Measurements from ENCODE around the gene NOC3L.

NOC3L gene

GRCh38 chr10:94324609-94325233 is 38.0 kb downstream of the NOC3L start:
- peaks cover 12% of the 10 kb centered on the region for H3K36me3 ChIP-seq (ENCODE audit: insufficient read depth, low read length)
- no peak overlapping the region for H3K27ac ChIP-seq (ENCODE audit: low read depth, low read length)
- no peak overlapping the region for H3K9ac ChIP-seq (ENCODE audit: low read length)
- H3K4me1 ChIP-seq (ENCODE audit: insufficient read depth, low read length): no peaks in the 10 kb centered on the region
- no peak overlapping the region for H3K4me3 ChIP-seq (ENCODE audit: low read depth in 1 of 2, low read length in 2 of 2)
- no peaks in the 10 kb centered on the region for H3K9me3 ChIP-seq (ENCODE audit: low read length)
- no peaks in the 10 kb centered on the region for H3K27me3 ChIP-seq (ENCODE audit: control insufficient read depth in 1 of 2, insufficient read depth in 2 of 2, low read length in 2 of 2)

GRCh38 chr10:94320285-94320914 is 42.3 kb downstream of the NOC3L start:
- H3K36me3 ChIP-seq (ENCODE audit: insufficient read depth, low read length): peaks cover 12% of the 10 kb centered on the region
- H3K27me3 ChIP-seq (ENCODE audit: control insufficient read depth in 1 of 2, insufficient read depth in 2 of 2, low read length in 2 of 2): no peaks in the 10 kb centered on the region

GRCh38 chr10:94316560-94316959 is 46.2 kb downstream of the NOC3L start:
- Histone ChIP-seq H3K27me3 (ENCODE audit: control insufficient read depth in 1 of 2, insufficient read depth in 2 of 2, low read length in 2 of 2) (no peaks in the 10 kb centered on the region), H3K27ac (ENCODE audit: low read depth, low read length) (no peak overlapping the region), H3K9ac (ENCODE audit: low read length) (no peak overlapping the region)

More at GRCh38 chr10:94320285-94320914, 42.3 kb downstream of the NOC3L start:
- no peak overlapping the region for H3K4me3 ChIP-seq (ENCODE audit: low read depth in 1 of 2, low read length in 2 of 2)
- no peak overlapping the region for H3K9ac ChIP-seq (ENCODE audit: low read length)
- H3K9me3 ChIP-seq (ENCODE audit: low read length): no peaks in the 10 kb centered on the region
- peaks cover 10% of the 10 kb centered on the region for H3K4me1 ChIP-seq (ENCODE audit: insufficient read depth, low read length)
- H3K27ac ChIP-seq (ENCODE audit: low read depth, low read length): no peak overlapping the region

GRCh38 chr10:94315975-94316464 is 46.7 kb downstream of the NOC3L start:
- no peak overlapping the region for H3K4me3 ChIP-seq (ENCODE audit: low read depth in 1 of 2, low read length in 2 of 2)
- H3K27ac ChIP-seq (ENCODE audit: low read depth, low read length): no peak overlapping the region
- no peaks in the 10 kb centered on the region for H3K36me3 ChIP-seq (ENCODE audit: insufficient read depth, low read length)
- H3K9ac ChIP-seq (ENCODE audit: low read length): no peak overlapping the region
- H3K9me3 ChIP-seq (ENCODE audit: low read length): no peaks in the 10 kb centered on the region
- peaks cover 16% of the 10 kb centered on the region for H3K4me1 ChIP-seq (ENCODE audit: insufficient read depth, low read length)
- H3K27me3 ChIP-seq (ENCODE audit: control insufficient read depth in 1 of 2, insufficient read depth in 2 of 2, low read length in 2 of 2): no peaks in the 10 kb centered on the region

More at GRCh38 chr10:94316560-94316959, 46.2 kb downstream of the NOC3L start:
- Histone ChIP-seq H3K4me1 (ENCODE audit: insufficient read depth, low read length) (peaks cover 16% of the 10 kb centered on the region), H3K4me3 (ENCODE audit: low read depth in 1 of 2, low read length in 2 of 2) (no peak overlapping the region), H3K36me3 (ENCODE audit: insufficient read depth, low read length) (no peaks in the 10 kb centered on the region), H3K9me3 (ENCODE audit: low read length) (no peaks in the 10 kb centered on the region)

GRCh38 chr10:94315024-94315451 is 47.7 kb downstream of the NOC3L start:
- no peak overlapping the region for H3K9ac ChIP-seq (ENCODE audit: low read length)
- H3K4me1 ChIP-seq (ENCODE audit: insufficient read depth, low read length): peaks cover 16% of the 10 kb centered on the region
- no peak overlapping the region for H3K27ac ChIP-seq (ENCODE audit: low read depth, low read length)
- no peak overlapping the region for H3K4me3 ChIP-seq (ENCODE audit: low read depth in 1 of 2, low read length in 2 of 2)
- no peaks in the 10 kb centered on the region for H3K9me3 ChIP-seq (ENCODE audit: low read length)
- no peaks in the 10 kb centered on the region for H3K27me3 ChIP-seq (ENCODE audit: control insufficient read depth in 1 of 2, insufficient read depth in 2 of 2, low read length in 2 of 2)
- H3K36me3 ChIP-seq (ENCODE audit: insufficient read depth, low read length): no peaks in the 10 kb centered on the region

- H3K9me3 ChIP-seq (ENCODE audit: low read length): no peaks in the 10 kb centered on the region
- H3K36me3 ChIP-seq (ENCODE audit: insufficient read depth, low read length): no peaks in the 10 kb centered on the region
- H3K4me3 ChIP-seq (ENCODE audit: low read depth in 1 of 2, low read length in 2 of 2): no peak overlapping the region
- peaks cover 5% of the 10 kb centered on the region for H3K4me1 ChIP-seq (ENCODE audit: insufficient read depth, low read length)
- no peak overlapping the region for H3K27ac ChIP-seq (ENCODE audit: low read depth, low read length)
- H3K9ac ChIP-seq (ENCODE audit: low read length): no peak overlapping the region
- no peaks in the 10 kb centered on the region for H3K27me3 ChIP-seq (ENCODE audit: control insufficient read depth in 1 of 2, insufficient read depth in 2 of 2, low read length in 2 of 2)
Observed at GRCh38 chr10:94310369-94310768, 52.4 kb downstream of the NOC3L start.

GRCh38 chr10:94308866-94309265 is 53.9 kb downstream of the NOC3L start:
- Histone ChIP-seq H3K9me3 (ENCODE audit: low read length) (no peaks in the 10 kb centered on the region), H3K9ac (ENCODE audit: low read length) (no peak overlapping the region), H3K27me3 (ENCODE audit: control insufficient read depth in 1 of 2, insufficient read depth in 2 of 2, low read length in 2 of 2) (no peaks in the 10 kb centered on the region), H3K27ac (ENCODE audit: low read depth, low read length) (no peak overlapping the region), H3K4me1 (ENCODE audit: insufficient read depth, low read length) (no peaks in the 10 kb centered on the region), H3K36me3 (ENCODE audit: insufficient read depth, low read length) (no peaks in the 10 kb centered on the region), H3K4me3 (ENCODE audit: low read depth in 1 of 2, low read length in 2 of 2) (no peak overlapping the region)

- Histone ChIP-seq H3K4me3 (ENCODE audit: low read depth in 1 of 2, low read length in 2 of 2) (no peak overlapping the region), H3K9me3 (ENCODE audit: low read length) (no peaks in the 10 kb centered on the region), H3K4me1 (ENCODE audit: insufficient read depth, low read length) (no peaks in the 10 kb centered on the region), H3K36me3 (ENCODE audit: insufficient read depth, low read length) (no peaks in the 10 kb centered on the region), H3K27ac (ENCODE audit: low read depth, low read length) (no peak overlapping the region), H3K27me3 (ENCODE audit: control insufficient read depth in 1 of 2, insufficient read depth in 2 of 2, low read length in 2 of 2) (no peaks in the 10 kb centered on the region), H3K9ac (ENCODE audit: low read length) (no peak overlapping the region)
Observed at GRCh38 chr10:94307046-94307615, 55.6 kb downstream of the NOC3L start.

- Histone ChIP-seq H3K4me1 (ENCODE audit: insufficient read depth, low read length) (no peaks in the 10 kb centered on the region), H3K27ac (ENCODE audit: low read depth, low read length) (no peak overlapping the region), H3K36me3 (ENCODE audit: insufficient read depth, low read length) (no peaks in the 10 kb centered on the region), H3K9me3 (ENCODE audit: low read length) (no peaks in the 10 kb centered on the region), H3K27me3 (ENCODE audit: control insufficient read depth in 1 of 2, insufficient read depth in 2 of 2, low read length in 2 of 2) (no peaks in the 10 kb centered on the region), H3K4me3 (ENCODE audit: low read depth in 1 of 2, low read length in 2 of 2) (no peak overlapping the region), H3K9ac (ENCODE audit: low read length) (no peak overlapping the region)
Observed at GRCh38 chr10:94303929-94304328, 58.8 kb downstream of the NOC3L start.

GRCh38 chr10:94300042-94300441 is 62.7 kb downstream of the NOC3L start:
- Histone ChIP-seq H3K27me3 (ENCODE audit: control insufficient read depth in 1 of 2, insufficient read depth in 2 of 2, low read length in 2 of 2) (no peaks in the 10 kb centered on the region), H3K4me1 (ENCODE audit: insufficient read depth, low read length) (no peaks in the 10 kb centered on the region), H3K9me3 (ENCODE audit: low read length) (no peaks in the 10 kb centered on the region), H3K4me3 (ENCODE audit: low read depth in 1 of 2, low read length in 2 of 2) (no peak overlapping the region), H3K9ac (ENCODE audit: low read length) (no peak overlapping the region), H3K27ac (ENCODE audit: low read depth, low read length) (no peak overlapping the region), H3K36me3 (ENCODE audit: insufficient read depth, low read length) (no peaks in the 10 kb centered on the region)

GRCh38 chr10:94299417-94299816 is 63.3 kb downstream of the NOC3L start:
- Histone ChIP-seq H3K27me3 (ENCODE audit: control insufficient read depth in 1 of 2, insufficient read depth in 2 of 2, low read length in 2 of 2) (no peaks in the 10 kb centered on the region), H3K36me3 (ENCODE audit: insufficient read depth, low read length) (no peaks in the 10 kb centered on the region)

More at GRCh38 chr10:94299417-94299816, 63.3 kb downstream of the NOC3L start:
- Histone ChIP-seq H3K9me3 (ENCODE audit: low read length) (no peaks in the 10 kb centered on the region), H3K9ac (ENCODE audit: low read length) (no peak overlapping the region), H3K4me3 (ENCODE audit: low read depth in 1 of 2, low read length in 2 of 2) (no peak overlapping the region), H3K27ac (ENCODE audit: low read depth, low read length) (no peak overlapping the region), H3K4me1 (ENCODE audit: insufficient read depth, low read length) (no peaks in the 10 kb centered on the region)
